Stimulated activated naive B cell treated with anti-CD40 and anti-IgM and Interleukin-4, amounts not matched to agents 10 μg/mL and 1 μg/mL and 100 μg/mL, for 72 hours (primary cell): ENCODE results near the gene GDA.

Source experiments
- ATAC-seq, 2 donors: fragments of 150-1000 bp; cut with Tn5 transposase; replicated peaks; 2 replicates each; pipeline ENCODE4 v1.10.0; 2021; ENCODE audit warnings: moderate library complexity in 1 of 2
- DNase-seq: peaks from one replicate; pipeline ENCODE4 v3.0.0; 2021
- H3K27ac Mint-ChIP-seq: one replicate; pipeline ENCODE4 v1.8.0; 2022; ENCODE audit warnings: mild to moderate bottlenecking, mixed read lengths
- H3K27me3 Mint-ChIP-seq, 2 donors: one replicate each; pipeline ENCODE4 v1.8.0; 2022; ENCODE audit warnings: mixed read lengths in 2 of 2
- H3K36me3 Mint-ChIP-seq, 2 donors: one replicate each; pipeline ENCODE4 v1.8.0; 2022; ENCODE audit warnings: mixed read lengths in 2 of 2, mild to moderate bottlenecking in 1 of 2
- H3K4me1 Mint-ChIP-seq, 2 donors: one replicate each; pipeline ENCODE4 v1.8.0; 2022; ENCODE audit warnings: mixed read lengths in 2 of 2, mild to moderate bottlenecking in 1 of 2
- H3K4me3 Mint-ChIP-seq, 2 donors: one replicate each; pipeline ENCODE4 v1.8.0; 2022; ENCODE audit warnings: mild to moderate bottlenecking in 2 of 2, mixed read lengths in 2 of 2, moderate library complexity in 1 of 2
- H3K9me3 Mint-ChIP-seq, 2 donors: one replicate each; pipeline ENCODE4 v1.8.0; 2022; ENCODE audit warnings: mixed read lengths in 2 of 2, mild to moderate bottlenecking in 1 of 2

The GDA gene

DNA sequence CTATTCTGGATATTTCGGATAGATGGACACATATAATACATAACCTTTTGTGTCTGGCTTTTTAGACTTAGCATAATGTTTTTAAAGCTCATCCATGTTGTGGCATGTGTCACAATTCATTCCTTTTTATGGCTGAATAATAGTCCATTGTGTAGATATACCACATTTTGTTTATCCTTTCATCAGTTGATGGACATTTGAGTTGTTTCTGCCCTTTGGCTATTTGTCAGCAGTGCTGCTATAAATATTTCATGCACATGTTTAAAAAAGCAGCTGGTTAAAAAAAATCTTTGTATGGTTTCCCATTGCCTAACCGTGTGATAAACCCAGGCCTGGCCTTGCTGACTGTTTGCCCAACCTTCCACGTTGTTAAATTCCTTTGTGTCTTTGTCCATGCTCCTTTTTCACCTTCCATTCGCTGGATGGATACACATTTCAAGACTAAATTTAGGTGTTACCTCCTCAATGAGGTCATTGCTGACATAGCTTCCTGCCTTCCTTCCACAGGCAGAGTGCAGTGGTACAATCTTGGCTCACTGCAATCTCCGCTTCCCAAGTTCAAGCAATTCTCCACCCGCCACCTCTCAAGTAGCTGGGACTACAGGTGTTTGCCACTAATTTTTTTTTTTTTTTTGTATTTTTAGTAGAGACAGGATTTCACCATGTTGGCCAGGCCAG is 11.3 kb downstream of the GDA start:
- Mint-ChIP-seq H3K9me3 (peaks cover 9 to 14% of the 10 kb centered on the region in 2 donors), H3K27me3 (peaks cover 7 to 15% of the 10 kb centered on the region in 2 donors), H3K36me3 (peaks cover 4 to 7% of the 10 kb centered on the region in 2 donors), H3K4me1 (peaks cover 5 to 11% of the 10 kb centered on the region in 2 donors), H3K27ac (no peak overlapping the region), H3K4me3 (no peak overlapping the region)
- DNase-seq (no peak), ATAC-seq (no peak)

GRCh38 chr9:72165326-72165725 is 16.1 kb downstream of the GDA start:
- ATAC-seq: no peak

DNA sequence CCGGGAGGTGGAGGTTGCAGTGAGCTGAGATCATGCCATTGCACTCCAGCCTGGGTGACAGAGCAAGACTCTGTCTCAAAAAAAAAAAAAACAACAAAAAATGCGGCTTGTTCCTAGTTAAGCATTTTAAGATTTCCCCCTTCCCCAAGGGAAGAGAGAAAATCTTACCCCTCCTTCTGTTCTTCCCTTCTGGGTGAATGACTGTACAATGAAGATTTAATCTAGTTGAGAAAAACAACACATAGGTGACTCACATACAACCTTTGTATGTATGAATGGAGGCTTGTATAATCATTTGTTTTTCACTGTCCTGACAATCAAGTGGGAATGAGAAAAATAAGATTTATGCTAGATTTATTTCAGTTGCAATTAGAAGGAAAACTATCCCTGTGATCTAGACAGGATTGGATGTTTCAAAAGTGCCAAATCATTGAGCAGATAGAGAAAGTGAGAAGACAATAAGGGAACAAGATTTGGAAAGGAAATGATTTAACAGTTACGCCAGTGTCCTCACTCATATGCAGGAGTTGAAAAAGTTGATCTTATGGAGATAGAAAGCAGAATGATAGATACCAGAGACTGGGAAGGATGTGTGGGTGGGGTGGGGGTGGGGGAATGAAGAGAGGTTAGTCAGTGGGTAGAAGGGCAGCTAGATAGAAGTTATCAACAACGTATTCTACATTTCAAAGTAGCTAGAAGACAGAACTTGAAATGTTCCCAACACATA is 16.7 kb downstream of the GDA start:
- H3K9me3 Mint-ChIP-seq: peaks cover 0 to 2% of the 10 kb centered on the region in 2 donors
- ATAC-seq (no peak), DNase-seq (no peak)
- H3K4me3 Mint-ChIP-seq: no peak overlapping the region
- H3K27me3 Mint-ChIP-seq: peaks cover 7 to 15% of the 10 kb centered on the region in 2 donors
- H3K4me1 Mint-ChIP-seq: peaks cover 2 to 5% of the 10 kb centered on the region in 2 donors
- H3K36me3 Mint-ChIP-seq: peaks cover 0 to 4% of the 10 kb centered on the region in 2 donors
- H3K27ac Mint-ChIP-seq: no peak overlapping the region

More at GRCh38 chr9:72165326-72165725, 16.1 kb downstream of the GDA start:
- DNase-seq: no peak
- Mint-ChIP-seq H3K9me3 (peaks cover 1 to 4% of the 10 kb centered on the region in 2 donors), H3K36me3 (peaks cover 0 to 4% of the 10 kb centered on the region in 2 donors), H3K27me3 (peaks cover 7 to 15% of the 10 kb centered on the region in 2 donors), H3K27ac (no peak overlapping the region), H3K4me3 (no peak overlapping the region), H3K4me1 (peaks cover 2 to 5% of the 10 kb centered on the region in 2 donors)

GRCh38 chr9:72168075-72168474 is 18.8 kb downstream of the GDA start:
- Mint-ChIP-seq H3K27me3 (peaks cover 6 to 7% of the 10 kb centered on the region in 2 donors), H3K36me3 (no peaks in the 10 kb centered on the region), H3K4me3 (no peak overlapping the region), H3K9me3 (no peaks in the 10 kb centered on the region), H3K27ac (no peak overlapping the region), H3K4me1 (peaks cover 2 to 5% of the 10 kb centered on the region in 2 donors)
- ATAC-seq (no peak), DNase-seq (no peak)

DNA sequence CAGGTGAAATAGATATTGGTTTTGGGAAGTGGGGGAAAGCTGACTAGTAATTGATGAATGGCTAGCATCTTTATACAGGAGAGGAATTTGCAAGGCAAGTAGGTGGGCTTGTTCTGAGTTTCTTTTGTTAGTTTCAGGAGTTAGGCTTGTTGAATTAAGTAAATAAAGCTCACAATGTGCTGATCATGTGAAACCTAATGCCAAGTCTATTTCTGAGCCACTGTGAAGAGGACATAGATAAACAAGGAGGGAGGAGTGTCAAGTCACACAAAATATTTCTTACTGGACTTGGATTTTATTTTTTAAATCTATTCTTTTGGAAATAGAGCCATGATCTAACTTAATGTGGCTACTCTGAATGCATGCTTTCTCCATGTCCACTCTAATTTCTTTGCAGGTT is 19.9 kb downstream of the GDA start:
- Mint-ChIP-seq H3K4me3 (no peak overlapping the region), H3K4me1 (peaks cover 2 to 5% of the 10 kb centered on the region in 2 donors), H3K27me3 (peaks cover 1 to 2% of the 10 kb centered on the region in 2 donors), H3K9me3 (no peaks in the 10 kb centered on the region), H3K36me3 (no peaks in the 10 kb centered on the region), H3K27ac (no peak overlapping the region)
- DNase-seq (no peak), ATAC-seq (no peak)

DNA sequence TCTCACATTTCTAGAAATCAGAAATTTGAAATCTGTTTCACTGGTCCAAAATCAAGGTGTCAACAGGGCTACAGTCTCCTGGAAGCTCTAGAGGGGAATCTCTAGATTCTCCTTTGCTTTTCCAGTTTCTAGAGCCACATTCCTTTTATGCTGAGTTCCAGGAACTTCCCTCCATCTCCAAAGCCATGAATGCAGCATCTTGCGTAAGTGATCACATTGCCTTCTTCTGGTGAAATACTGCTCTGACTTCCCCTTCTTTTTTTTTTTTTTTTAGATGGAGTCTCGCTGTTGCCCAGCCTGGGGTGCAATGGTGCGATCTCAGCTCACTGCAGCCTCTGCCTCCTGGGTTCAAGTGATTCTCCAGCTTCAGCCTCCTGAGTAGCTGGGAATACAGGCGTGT is 23.8 kb downstream of the GDA start:
- Mint-ChIP-seq H3K9me3 (peaks cover 0 to 1% of the 10 kb centered on the region in 2 donors), H3K4me3 (no peak overlapping the region), H3K27me3 (peaks cover 0 to 6% of the 10 kb centered on the region in 2 donors), H3K4me1 (no peaks in the 10 kb centered on the region), H3K36me3 (no peaks in the 10 kb centered on the region), H3K27ac (no peak overlapping the region)
- ATAC-seq: no peak
- no peak for DNase-seq

GRCh38 chr9:72185561-72185960 is 36.3 kb downstream of the GDA start:
- DNase-seq: no peak
- peaks cover 4 to 6% of the 10 kb centered on the region in 2 donors for H3K9me3 Mint-ChIP-seq
- no peak for ATAC-seq
- H3K27me3 Mint-ChIP-seq: peaks cover 4 to 19% of the 10 kb centered on the region in 2 donors
- H3K4me3 Mint-ChIP-seq: no peak overlapping the region
- peaks cover 2 to 5% of the 10 kb centered on the region in 2 donors for H3K4me1 Mint-ChIP-seq
- H3K27ac Mint-ChIP-seq: no peak overlapping the region
- H3K36me3 Mint-ChIP-seq: no peaks in the 10 kb centered on the region

GRCh38 chr9:72187121-72187695 is 38.0 kb downstream of the GDA start:
- no peak for ATAC-seq
- Mint-ChIP-seq H3K4me1 (peaks cover 2 to 5% of the 10 kb centered on the region in 2 donors), H3K9me3 (peaks cover 4 to 6% of the 10 kb centered on the region in 2 donors), H3K4me3 (no peak overlapping the region), H3K27me3 (peaks cover 4 to 12% of the 10 kb centered on the region in 2 donors), H3K27ac (no peak overlapping the region), H3K36me3 (no peaks in the 10 kb centered on the region)
- no peak for DNase-seq

DNA sequence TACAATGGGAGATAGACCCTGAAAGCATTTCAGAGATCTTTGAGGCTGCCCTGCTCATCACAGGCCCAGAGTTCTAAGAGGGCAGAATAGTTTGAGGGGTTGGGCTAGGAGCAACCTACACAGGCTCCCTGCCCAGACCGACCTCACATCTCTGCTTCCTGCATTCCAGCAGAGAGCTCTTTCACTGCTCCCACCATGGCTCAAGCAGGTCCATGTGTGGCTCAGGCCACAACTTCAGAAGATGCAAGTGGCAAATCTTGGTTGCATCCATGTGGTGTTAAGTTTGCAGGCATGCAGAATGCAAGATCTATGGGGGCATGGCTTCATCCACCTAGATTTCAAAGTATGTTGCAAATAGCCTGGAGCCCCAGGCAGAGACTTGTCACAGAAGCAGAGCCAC is 39.0 kb downstream of the GDA start:
- Mint-ChIP-seq H3K4me1 (peaks cover 2 to 9% of the 10 kb centered on the region in 2 donors), H3K27ac (no peak overlapping the region), H3K27me3 (peaks cover 5 to 15% of the 10 kb centered on the region in 2 donors), H3K4me3 (no peak overlapping the region), H3K9me3 (peaks cover under 1% of the 10 kb centered on the region in 2 donors), H3K36me3 (no peaks in the 10 kb centered on the region)
- no peak for ATAC-seq
- no peak for DNase-seq

GRCh38 chr9:72193478-72193881 is 44.2 kb downstream of the GDA start:
- H3K4me3 Mint-ChIP-seq: no peak overlapping the region
- ATAC-seq: peak; percentile 64 to 72
- H3K27ac Mint-ChIP-seq: peak overlapping the region; percentile 16
- H3K27me3 Mint-ChIP-seq: peaks cover 8 to 18% of the 10 kb centered on the region in 2 donors
- peaks cover 0 to 2% of the 10 kb centered on the region in 2 donors for H3K9me3 Mint-ChIP-seq
- peaks cover 4 to 12% of the 10 kb centered on the region in 2 donors for H3K4me1 Mint-ChIP-seq
- H3K36me3 Mint-ChIP-seq: peaks cover 0 to 2% of the 10 kb centered on the region in 2 donors
- DNase-seq: no peak

DNA sequence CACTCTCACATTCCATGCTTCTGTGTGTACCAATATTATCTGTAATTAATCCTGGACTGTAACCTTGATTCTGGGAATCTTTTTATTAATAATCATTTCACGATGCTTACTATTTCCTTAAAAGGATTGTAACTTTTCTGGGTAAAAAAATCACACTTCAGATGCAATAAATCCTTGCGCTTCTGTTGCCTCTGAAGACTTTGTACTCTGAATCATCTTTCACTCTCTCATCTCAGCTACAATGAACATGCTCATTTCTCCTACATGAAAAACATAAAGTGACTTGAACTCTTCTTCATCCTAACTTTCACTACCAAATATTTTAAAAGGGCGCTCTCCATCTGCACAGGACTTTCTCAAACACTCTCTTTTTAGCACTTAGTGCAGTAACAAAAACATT is 50.0 kb downstream of the GDA start:
- peaks cover 0 to 2% of the 10 kb centered on the region in 2 donors for H3K36me3 Mint-ChIP-seq
- peaks cover 4 to 22% of the 10 kb centered on the region in 2 donors for H3K27me3 Mint-ChIP-seq
- H3K4me1 Mint-ChIP-seq: peaks cover 0 to 6% of the 10 kb centered on the region in 2 donors
- ATAC-seq: no peak
- no peak overlapping the region for H3K27ac Mint-ChIP-seq
- H3K4me3 Mint-ChIP-seq: no peak overlapping the region
- H3K9me3 Mint-ChIP-seq: peaks cover 0 to 2% of the 10 kb centered on the region in 2 donors
- no peak for DNase-seq

- Mint-ChIP-seq H3K36me3 (peaks cover 0 to 2% of the 10 kb centered on the region in 2 donors), H3K4me1 (peaks cover 2 to 10% of the 10 kb centered on the region in 2 donors), H3K9me3 (peaks cover 0 to 2% of the 10 kb centered on the region in 2 donors), H3K27me3 (peaks cover 4 to 22% of the 10 kb centered on the region in 2 donors), H3K27ac (no peak overlapping the region), H3K4me3 (no peak overlapping the region)
- DNase-seq (no peak), ATAC-seq (no peak)
Measured at GRCh38 chr9:72200452-72200851, 51.2 kb downstream of the GDA start.

GRCh38 chr9:72202009-72202408 is 52.8 kb downstream of the GDA start:
- peaks cover 2 to 15% of the 10 kb centered on the region in 2 donors for H3K4me1 Mint-ChIP-seq
- ATAC-seq (no peak), DNase-seq (no peak)
- H3K27me3 Mint-ChIP-seq: peaks cover 4 to 22% of the 10 kb centered on the region in 2 donors
- H3K9me3 Mint-ChIP-seq: peaks cover 0 to 2% of the 10 kb centered on the region in 2 donors
- peaks cover 0 to 2% of the 10 kb centered on the region in 2 donors for H3K36me3 Mint-ChIP-seq
- no peak overlapping the region for H3K27ac Mint-ChIP-seq
- no peak overlapping the region for H3K4me3 Mint-ChIP-seq

GRCh38 chr9:72203205-72203803 is 54.1 kb downstream of the GDA start:
- Mint-ChIP-seq H3K9me3 (no peaks in the 10 kb centered on the region), H3K4me3 (no peak overlapping the region)
- no peak for DNase-seq

More at GRCh38 chr9:72203205-72203803, 54.1 kb downstream of the GDA start:
- no peak overlapping the region for H3K27ac Mint-ChIP-seq
- ATAC-seq: peak; percentile 67 to 83
- peaks cover 4 to 16% of the 10 kb centered on the region in 2 donors for H3K27me3 Mint-ChIP-seq
- H3K36me3 Mint-ChIP-seq: no peaks in the 10 kb centered on the region
- peaks cover 5 to 27% of the 10 kb centered on the region in 2 donors for H3K4me1 Mint-ChIP-seq
